HG02763 (cell line): ENCODE results near the gene RASL11B.
"Not testable (repeated sequence)": the region's sequence is repeated elsewhere in the genome, so short reads cannot be mapped to it uniquely, and the experiment has no call there.

Source experiments
- ATAC-seq: cut with Tn5 transposase; IDR thresholded peaks from one replicate; pipeline ENCODE4 v1.9.1; 2021; ENCODE audit warnings: mild to moderate bottlenecking, moderate library complexity; ENCODE audit not compliant: unreplicated experiment

Gene RASL11B

GRCh38 chr4:52861879-52862616, at the start of gene RASL11B:
TSS of gene RASL11B (plus strand) at chr4:52862317. CDS start at chr4:52862508, 191 bp downstream.
- ATAC-seq: peak; percentile 100

DNA sequence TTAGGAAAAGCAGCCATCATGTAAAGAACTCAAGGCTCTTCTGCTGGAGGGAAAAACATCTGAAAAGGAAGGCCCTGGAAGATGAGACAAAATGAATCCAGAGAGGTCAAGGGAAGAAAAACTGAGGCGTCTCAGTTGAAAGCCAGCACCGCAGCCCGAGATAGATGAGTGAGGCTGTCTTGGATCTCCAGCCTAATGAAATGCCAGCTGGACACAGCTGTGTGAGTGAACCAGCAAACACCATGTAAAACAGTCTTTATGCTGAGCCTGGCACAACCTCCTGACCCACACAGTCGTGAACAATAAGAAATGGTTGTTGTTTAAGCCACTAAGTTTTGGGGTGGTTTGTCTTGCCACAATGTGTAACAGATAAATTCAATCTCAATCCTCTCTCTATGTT, 48.6 kb upstream of the RASL11B start:
- no peak for ATAC-seq

DNA sequence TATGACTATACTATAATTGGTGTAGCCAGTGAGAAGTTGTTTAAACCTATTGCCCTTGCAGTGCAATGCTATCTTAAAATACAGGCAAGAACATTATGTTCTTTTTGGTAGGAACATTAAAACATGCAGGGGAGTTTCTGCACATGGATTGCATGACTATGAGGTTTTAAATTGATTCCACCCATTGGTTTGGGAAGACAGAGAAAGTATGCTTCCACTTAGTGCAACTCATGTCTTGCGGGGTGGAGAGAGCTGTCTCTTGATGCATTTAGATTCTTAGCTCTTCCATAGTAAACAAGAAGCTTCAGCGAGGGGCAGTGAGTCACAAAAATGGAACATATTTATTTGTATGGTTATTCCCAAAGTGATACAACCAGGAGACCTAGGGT, 39.5 kb upstream of the RASL11B start:
- no peak for ATAC-seq

GRCh38 chr4:52822972-52823701, 39.0 kb upstream of the RASL11B start:
- ATAC-seq: no peak

GRCh38 chr4:52823702-52824092, 38.4 kb upstream of the RASL11B start:
- ATAC-seq: no peak

- ATAC-seq: no peak
Observed at GRCh38 chr4:52824270-52824602, 37.9 kb upstream of the RASL11B start.

- ATAC-seq: no peak
Observed at GRCh38 chr4:52824603-52825459, 37.3 kb upstream of the RASL11B start.

- ATAC-seq: no peak
Observed at GRCh38 chr4:52825460-52826090, 36.5 kb upstream of the RASL11B start.

DNA sequence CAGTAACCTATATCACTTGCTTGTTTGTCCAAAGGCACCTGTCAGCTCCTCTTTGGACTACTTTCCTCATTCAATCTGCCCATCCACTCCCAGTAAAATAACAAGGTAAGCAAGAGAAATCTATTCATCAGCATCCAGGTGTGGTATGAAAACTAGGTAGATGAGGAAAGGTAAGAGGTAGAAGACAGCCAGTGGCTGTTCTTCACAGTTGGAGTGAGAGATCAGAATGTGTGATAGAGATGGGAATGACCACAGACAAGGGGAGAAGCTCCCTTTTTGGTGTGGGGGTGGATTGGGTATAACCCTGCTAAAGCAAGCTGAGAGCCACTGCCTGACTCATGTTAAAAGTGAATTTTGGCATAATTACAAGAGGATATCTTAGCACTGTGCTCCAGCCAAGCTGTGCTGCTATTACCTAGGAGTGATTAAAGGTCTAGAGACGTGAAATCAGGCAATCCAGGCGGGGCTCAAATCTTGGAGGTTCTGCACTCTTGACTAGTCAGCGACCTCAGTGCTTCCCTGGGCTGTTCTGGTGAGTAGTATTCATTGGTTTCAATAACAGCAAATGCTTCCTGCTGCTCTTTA, 28.1 kb upstream of the RASL11B start:
- ATAC-seq: no peak

GRCh38 chr4:52834641-52835456, 27.3 kb upstream of the RASL11B start:
- not testable (repeated sequence) for ATAC-seq

GRCh38 chr4:52836120-52836519, 26.0 kb upstream of the RASL11B start:
- ATAC-seq: no peak

GRCh38 chr4:52836678-52837077, 25.4 kb upstream of the RASL11B start:
- ATAC-seq: no peak

DNA sequence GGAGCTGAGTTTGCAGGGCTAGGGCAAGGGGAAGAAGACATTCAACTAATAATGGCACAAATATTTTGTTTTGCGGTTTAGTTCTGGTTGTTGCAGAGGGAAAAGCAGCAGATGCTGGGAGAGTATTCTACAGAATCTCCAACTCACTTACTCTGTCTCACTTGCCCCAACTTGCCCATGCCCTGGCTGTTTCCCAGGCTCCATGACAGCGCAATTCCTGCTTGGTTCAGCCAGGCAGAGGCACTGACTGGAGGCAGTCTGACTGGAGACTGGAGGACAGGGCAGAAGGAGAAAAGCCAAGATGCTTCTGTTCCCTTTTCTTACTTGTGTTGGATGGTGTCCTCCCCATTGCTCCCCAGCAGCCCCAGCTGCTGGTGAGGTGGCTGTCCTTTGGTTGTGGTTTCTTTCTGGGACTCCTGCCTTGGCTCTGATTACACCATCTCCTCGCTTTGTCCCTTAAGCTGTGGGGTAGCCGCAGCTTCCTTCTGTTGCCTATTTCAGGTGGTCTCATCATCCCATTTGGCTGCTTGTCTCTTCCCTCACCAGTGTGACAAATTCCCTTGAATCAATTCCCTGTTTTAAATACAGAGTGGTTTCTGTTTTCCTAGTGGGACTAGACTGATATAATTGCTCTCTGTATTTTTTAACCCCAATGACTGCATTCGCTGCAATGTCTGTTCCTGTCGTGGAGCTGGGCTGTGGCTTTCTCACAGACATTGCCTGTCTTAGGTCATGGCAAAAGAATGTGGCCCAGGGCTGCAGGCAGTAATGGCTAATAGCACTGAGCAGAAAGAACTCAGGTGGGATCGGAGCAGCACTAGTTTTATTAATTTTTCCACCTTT, 24.2 kb upstream of the RASL11B start:
- ATAC-seq: no peak

GRCh38 chr4:52838729-52839586, 23.2 kb upstream of the RASL11B start:
- ATAC-seq: no peak

GRCh38 chr4:52840531-52841370, 21.4 kb upstream of the RASL11B start:
- ATAC-seq: no peak

- no peak for ATAC-seq
Observed at GRCh38 chr4:52841682-52842456, 20.2 kb upstream of the RASL11B start.
